Activated T-helper 17 cell treated with anti-CD3 and anti-CD28 coated beads, Interleukin-2, amount 50 U/mL, for 72 hours (primary cell): ENCODE data around the gene SCARB1. TPM values are rescaled to one million over a fixed set of nuclear protein-coding genes. Genes with fewer than 3 reads are reported as not detected.

Source experiments
- total RNA-seq, 2 donors: library from RNA; stranded (reverse); gene quantifications; one replicate each; pipeline ENCODE4 v1.2.3, GENCODE V29; 2022

The SCARB1 gene
- total RNA-seq, 2 donors from 2014 or later, result 17.9 to 20.9 TPM

Other genes starting within 250 kb of the SCARB1 start
- 1,000 to 10,000 TPM in 1 of 2 donors, 100 to 1,000 TPM in 1; 955 to 1,030 TPM for gene UBC, start 50.8 kb upstream of the SCARB1 start, total RNA-seq
- 10 to 100 TPM; 25.0 to 48.1 TPM for gene DHX37, start 125.3 kb upstream of the SCARB1 start, total RNA-seq
- 10 to 100 TPM; 14.8 to 29.3 TPM for gene BRI3BP, start 129.8 kb upstream of the SCARB1 start, total RNA-seq
- 10 to 100 TPM; 23.2 to 24.6 TPM for gene AACS, start 201.6 kb upstream of the SCARB1 start, total RNA-seq